ENCODE data around the gene DGKH.
"Not testable (repeated sequence)": the region's sequence is repeated elsewhere in the genome, so short reads cannot be mapped to it uniquely, and the experiment has no call there.

Gene DGKH

DNA sequence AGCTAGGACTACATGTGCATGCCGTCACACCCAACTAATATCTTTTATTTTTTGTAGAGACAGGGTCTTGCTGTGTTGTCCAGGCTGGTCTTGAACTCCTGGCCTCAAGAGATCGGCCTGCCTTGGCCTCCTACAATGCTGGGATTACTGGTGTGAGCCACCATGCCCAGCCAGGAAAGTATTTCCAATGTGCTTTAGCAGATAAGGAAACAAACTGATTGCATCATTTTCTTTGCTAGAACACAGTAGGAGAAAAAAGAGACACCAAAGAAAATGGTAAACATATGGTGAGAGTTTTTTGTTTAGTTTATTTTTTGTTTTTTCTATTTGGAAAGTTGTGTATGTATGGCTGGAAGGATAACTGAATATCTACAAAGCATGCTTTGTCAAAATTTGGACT, 176.6 kb downstream of the DGKH start:
- TF ChIP-seq EZH2phosphoT487 (IDR thresholded peaks at IDR 0.05; ENCODE audit: borderline replicate concordance), result no peak
- TF ChIP-seq, protein P1, sequence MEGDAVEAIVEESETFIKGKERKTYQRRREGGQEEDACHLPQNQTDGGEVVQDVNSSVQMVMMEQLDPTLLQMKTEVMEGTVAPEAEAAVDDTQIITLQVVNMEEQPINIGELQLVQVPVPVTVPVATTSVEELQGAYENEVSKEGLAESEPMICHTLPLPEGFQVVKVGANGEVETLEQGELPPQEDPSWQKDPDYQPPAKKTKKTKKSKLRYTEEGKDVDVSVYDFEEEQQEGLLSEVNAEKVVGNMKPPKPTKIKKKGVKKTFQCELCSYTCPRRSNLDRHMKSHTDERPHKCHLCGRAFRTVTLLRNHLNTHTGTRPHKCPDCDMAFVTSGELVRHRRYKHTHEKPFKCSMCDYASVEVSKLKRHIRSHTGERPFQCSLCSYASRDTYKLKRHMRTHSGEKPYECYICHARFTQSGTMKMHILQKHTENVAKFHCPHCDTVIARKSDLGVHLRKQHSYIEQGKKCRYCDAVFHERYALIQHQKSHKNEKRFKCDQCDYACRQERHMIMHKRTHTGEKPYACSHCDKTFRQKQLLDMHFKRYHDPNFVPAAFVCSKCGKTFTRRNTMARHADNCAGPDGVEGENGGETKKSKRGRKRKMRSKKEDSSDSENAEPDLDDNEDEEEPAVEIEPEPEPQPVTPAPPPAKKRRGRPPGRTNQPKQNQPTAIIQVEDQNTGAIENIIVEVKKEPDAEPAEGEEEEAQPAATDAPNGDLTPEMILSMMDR (conservative IDR thresholded peaks at IDR 0.05; ENCODE audit: low read length), result no peak
- Histone ChIP-seq H2AFZ (ENCODE audit: low read length) (no peak overlapping the region), H3K9ac (ENCODE audit: low read depth, low read length, poor library complexity, severe bottlenecking) (no peak overlapping the region), H3K4me1 (ENCODE audit: insufficient read depth, low read length, poor library complexity, severe bottlenecking) (no peaks in the 10 kb centered on the region), H3K36me3 (ENCODE audit: insufficient read depth, low read length) (peaks cover 9% of the 10 kb centered on the region; the same call in 1 of the 2 replicates), H3K9me3 (ENCODE audit: insufficient read depth, low read depth, low read length) (no peaks in the 10 kb centered on the region), H4K20me1 (ENCODE audit: insufficient read depth, low read length, poor library complexity, severe bottlenecking) (no peaks in the 10 kb centered on the region), H3K4me3 (ENCODE audit: low read length, poor library complexity, severe bottlenecking) (no peak overlapping the region), H3F3A (ENCODE audit: low read depth) (no peaks in the 10 kb centered on the region), H3K79me2 (ENCODE audit: insufficient read depth, low read length) (no peaks in the 10 kb centered on the region), H3K4me2 (ENCODE audit: low read depth, low read length, poor library complexity, severe bottlenecking) (no peak overlapping the region), H3K27me3 (ENCODE audit: insufficient read depth, low read length, poor library complexity, severe bottlenecking) (no peaks in the 10 kb centered on the region), H3K9me2 (replicated peaks; ENCODE audit: low read depth, low read length) (no peaks in the 10 kb centered on the region)

DNA sequence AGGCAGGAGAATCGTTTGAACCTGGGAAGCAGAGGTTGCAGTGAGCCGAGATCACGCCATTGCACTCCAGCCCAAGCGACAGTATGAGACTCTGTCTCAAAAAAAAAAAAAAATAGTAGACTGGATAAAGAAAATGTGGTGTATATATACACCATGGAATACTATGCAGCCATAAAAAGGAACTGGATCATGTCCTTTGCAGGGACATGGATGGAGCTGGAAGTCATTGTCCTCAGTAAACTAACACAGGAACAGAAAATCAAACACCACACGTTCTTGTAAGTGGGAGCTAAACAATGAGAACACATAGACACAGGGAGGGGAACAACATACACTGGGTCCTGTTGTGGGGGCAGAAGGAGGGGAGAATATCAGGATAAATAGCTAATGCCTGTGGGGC, 178.3 kb downstream of the DGKH start:
- not testable (repeated sequence) for H3F3A ChIP-seq (ENCODE audit: low read depth); H4K20me1 ChIP-seq (ENCODE audit: insufficient read depth, low read length, poor library complexity, severe bottlenecking); H3K79me2 ChIP-seq (ENCODE audit: insufficient read depth, low read length); H3K9me2 ChIP-seq (replicated peaks; ENCODE audit: low read depth, low read length); H3K4me1 ChIP-seq (ENCODE audit: insufficient read depth, low read length, poor library complexity, severe bottlenecking); H3K4me3 ChIP-seq (ENCODE audit: low read length, poor library complexity, severe bottlenecking); H3K9ac ChIP-seq (ENCODE audit: low read depth, low read length, poor library complexity, severe bottlenecking); H2AFZ ChIP-seq (ENCODE audit: low read length); H3K27me3 ChIP-seq (ENCODE audit: insufficient read depth, low read length, poor library complexity, severe bottlenecking); H3K4me2 ChIP-seq (ENCODE audit: low read depth, low read length, poor library complexity, severe bottlenecking); H3K36me3 ChIP-seq (ENCODE audit: insufficient read depth, low read length); H3K9me3 ChIP-seq (ENCODE audit: insufficient read depth, low read depth, low read length)

DNA sequence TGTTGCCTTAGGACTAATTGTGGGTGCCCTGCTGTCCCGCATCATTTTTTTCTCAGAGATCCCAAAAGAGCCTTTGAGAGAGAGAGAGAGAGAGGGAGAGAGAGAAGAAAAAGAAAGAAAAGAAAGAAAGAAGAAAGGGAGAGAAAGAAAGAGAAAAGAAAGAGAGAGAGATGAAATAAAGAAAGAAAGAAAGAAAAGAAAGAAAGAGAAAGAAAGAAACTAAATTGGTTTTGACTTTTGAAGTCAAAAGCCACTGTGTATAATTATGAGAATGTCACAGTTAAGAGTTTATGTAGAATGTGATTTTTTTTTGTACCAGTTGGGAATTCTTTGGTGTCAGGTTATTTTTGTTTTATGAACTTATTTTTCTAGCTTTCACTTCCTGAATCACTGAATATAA, 180.1 kb downstream of the DGKH start:
- H3K4me3 ChIP-seq (ENCODE audit: low read length, poor library complexity, severe bottlenecking), result no peak overlapping the region
- H3K4me2 ChIP-seq (ENCODE audit: low read depth, low read length, poor library complexity, severe bottlenecking), result no peak overlapping the region
- H3K36me3 ChIP-seq (ENCODE audit: insufficient read depth, low read length), result 0 out of 2 replicates have a peak, but pooled peaks cover 4% of the 10 kb centered on the region

DNA sequence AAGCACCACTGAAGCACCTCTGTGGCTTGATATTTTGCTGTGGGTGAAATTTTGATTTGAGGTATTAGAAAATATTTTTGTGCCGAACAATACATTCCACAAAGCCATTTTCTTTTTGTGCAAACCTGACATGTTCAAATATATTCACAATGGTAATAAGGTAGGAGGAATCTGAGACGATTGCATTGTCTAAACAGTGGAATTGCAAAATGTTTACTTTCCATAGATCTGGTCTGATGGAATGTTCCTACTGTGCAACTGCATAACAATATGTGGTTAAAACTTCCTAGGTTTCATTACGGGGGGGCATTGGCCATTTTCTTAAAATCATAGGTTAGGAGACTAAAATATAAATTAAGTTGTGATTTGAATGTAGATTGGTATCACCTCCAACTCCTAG, 180.8 kb downstream of the DGKH start:
- no peaks in the 10 kb centered on the region for H3K27me3 ChIP-seq (ENCODE audit: insufficient read depth, low read length, poor library complexity, severe bottlenecking)
- H3F3A ChIP-seq (ENCODE audit: low read depth), result no peaks in the 10 kb centered on the region
- no peak overlapping the region for H3K4me2 ChIP-seq (ENCODE audit: low read depth, low read length, poor library complexity, severe bottlenecking)
- H3K9me3 ChIP-seq (ENCODE audit: insufficient read depth, low read depth, low read length), result no peaks in the 10 kb centered on the region
- H3K9me2 ChIP-seq (replicated peaks; ENCODE audit: low read depth, low read length), result no peaks in the 10 kb centered on the region
- H3K4me3 ChIP-seq (ENCODE audit: low read length, poor library complexity, severe bottlenecking), result no peak overlapping the region
- no peak overlapping the region for H2AFZ ChIP-seq (ENCODE audit: low read length)
- no peak for TF ChIP-seq EZH2phosphoT487 (IDR thresholded peaks at IDR 0.05; ENCODE audit: borderline replicate concordance)
- TF ChIP-seq, protein P1 (conservative IDR thresholded peaks at IDR 0.05; ENCODE audit: low read length), result no peak
- H4K20me1 ChIP-seq (ENCODE audit: insufficient read depth, low read length, poor library complexity, severe bottlenecking), result no peaks in the 10 kb centered on the region
- 0 out of 2 replicates have a peak, but pooled peaks cover 4% of the 10 kb centered on the region for H3K36me3 ChIP-seq (ENCODE audit: insufficient read depth, low read length)
- no peaks in the 10 kb centered on the region for H3K79me2 ChIP-seq (ENCODE audit: insufficient read depth, low read length)
- no peak overlapping the region for H3K9ac ChIP-seq (ENCODE audit: low read depth, low read length, poor library complexity, severe bottlenecking)
- H3K4me1 ChIP-seq (ENCODE audit: insufficient read depth, low read length, poor library complexity, severe bottlenecking), result no peaks in the 10 kb centered on the region

More for the DNA sequence above, 180.1 kb downstream of the DGKH start:
- H3K9ac ChIP-seq (ENCODE audit: low read depth, low read length, poor library complexity, severe bottlenecking), result no peak overlapping the region
- H3K27me3 ChIP-seq (ENCODE audit: insufficient read depth, low read length, poor library complexity, severe bottlenecking), result no peaks in the 10 kb centered on the region
- H4K20me1 ChIP-seq (ENCODE audit: insufficient read depth, low read length, poor library complexity, severe bottlenecking), result no peaks in the 10 kb centered on the region
- H3K4me1 ChIP-seq (ENCODE audit: insufficient read depth, low read length, poor library complexity, severe bottlenecking), result no peaks in the 10 kb centered on the region
- no peak overlapping the region for H2AFZ ChIP-seq (ENCODE audit: low read length)
- TF ChIP-seq, protein P1 (conservative IDR thresholded peaks at IDR 0.05; ENCODE audit: low read length), result no peak
- no peak for TF ChIP-seq EZH2phosphoT487 (IDR thresholded peaks at IDR 0.05; ENCODE audit: borderline replicate concordance)
- H3K79me2 ChIP-seq (ENCODE audit: insufficient read depth, low read length), result no peaks in the 10 kb centered on the region
- H3F3A ChIP-seq (ENCODE audit: low read depth), result no peaks in the 10 kb centered on the region
- H3K9me3 ChIP-seq (ENCODE audit: insufficient read depth, low read depth, low read length), result no peaks in the 10 kb centered on the region
- no peaks in the 10 kb centered on the region for H3K9me2 ChIP-seq (replicated peaks; ENCODE audit: low read depth, low read length)
